ENCODE measurements around the gene DPPA3. TPM values are rescaled to one million over a fixed set of nuclear protein-coding genes. Genes with fewer than 3 reads are reported as not detected.
A peak's percentile ranks its signal among the peaks of the same experiment; 100 is the strongest.

DPPA3 gene
- total and polyA plus RNA-seq, 2 of the 8 experiments (the other 6 are each of a cell fraction or from before 2014, with no cell fraction given): 0.30 to 1.2 TPM

DNA sequence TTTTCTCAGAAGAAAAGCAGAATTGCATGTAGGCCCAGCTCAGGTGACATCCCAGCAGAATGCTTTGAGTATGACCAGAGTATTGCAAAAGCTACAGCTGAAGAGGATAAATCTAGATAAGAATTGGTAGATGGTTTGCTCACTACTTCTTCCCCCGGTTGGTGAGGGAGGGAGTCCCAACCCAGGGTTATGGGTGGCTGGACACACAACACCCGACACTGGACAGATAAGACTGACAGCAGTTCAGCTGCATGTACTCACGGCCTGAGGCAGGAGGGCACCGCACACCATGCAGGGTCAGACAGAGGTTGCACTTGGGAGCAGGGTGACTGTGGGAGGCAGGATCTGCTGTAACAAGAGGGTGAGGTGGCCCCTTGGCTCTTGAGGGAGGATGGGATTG lies 37.6 kb downstream of the DPPA3 start:
- Histone ChIP-seq H2AK5ac (ENCODE audit: low read depth, low read length) (no peak overlapping the region), H3K56ac (replicated peaks; ENCODE audit: insufficient read length, low read depth, low read length) (no peak overlapping the region), H2BK120ac (replicated peaks; ENCODE audit: low read depth, low read length) (no peak overlapping the region), H3K23ac (ENCODE audit: insufficient read length) (no peak overlapping the region), H3K79me2 (ENCODE audit: control insufficient read depth in 1 of 2, insufficient read depth in 2 of 2, low read length in 2 of 2) (no peaks in the 10 kb centered on the region), H2BK15ac (ENCODE audit: low read length) (peak overlapping the region; percentile 100; the same call in 1 of the 2 replicates), H2BK12ac (ENCODE audit: low read depth, low read length) (peak overlapping the region; percentile 86; the same call in 1 of the 2 replicates), H3K4me2 (ENCODE audit: insufficient read depth in 1 of 2, low read depth in 2 of 2, low read length in 2 of 2) (no peak overlapping the region), H3K4me3 (ENCODE audit: extremely low read depth in 1 of 4, insufficient read depth in 2 of 4, low read depth in 3 of 4, low read length in 4 of 4) (no peak overlapping the region), H3K9ac (replicated peaks in 1 of 4; ENCODE audit: extremely low read depth in 1 of 4, low read depth in 3 of 4, low read length in 3 of 4) (no peak overlapping the region), H3K4me1 (replicated peaks in 1 of 4; ENCODE audit: control insufficient read depth in 3 of 4, insufficient read depth in 4 of 4, low read length in 3 of 4) (peaks cover 0 to 3% (median 0%) of the 10 kb centered on the region in 4 experiments; a peak in 1 of 7 replicates), H3K14ac (ENCODE audit: insufficient read length) (no peak overlapping the region), H3K18ac (ENCODE audit: extremely low read depth, low read length) (peak overlapping the region; percentile 55; the same call in 1 of the 2 replicates), H4K8ac (ENCODE audit: extremely low read depth, insufficient read depth, low read length) (no peak overlapping the region), H2BK5ac (ENCODE audit: low read depth, low read length) (0 out of 2 replicates have a peak overlapping the region, but pooled peaks have one; percentile 8), H3K27ac (ENCODE audit: low read depth, low read length) (no peak overlapping the region), H3K4ac (replicated peaks; ENCODE audit: insufficient read length, low read depth, low read length) (no peak overlapping the region), H3K9me3 (ENCODE audit: insufficient read depth in 2 of 2, low read depth in 1 of 2, low read length in 1 of 2) (peaks cover 2 to 4% of the 10 kb centered on the region in 2 experiments; a peak in 3 of 4 replicates), H3K79me1 (ENCODE audit: low read depth, low read length) (no peaks in the 10 kb centered on the region), H4K20me1 (replicated peaks in 1 of 2; ENCODE audit: control insufficient read depth in 1 of 2, insufficient read depth in 2 of 2, low read length in 2 of 2) (no peaks in the 10 kb centered on the region), H3K27me3 (replicated peaks in 1 of 4; ENCODE audit: control insufficient read depth in 3 of 4, extremely low read depth in 1 of 4, insufficient read depth in 3 of 4, low read length in 3 of 4) (no peaks in the 10 kb centered on the region), H3K23me2 (ENCODE audit: low read depth, low read length) (no peaks in the 10 kb centered on the region), H2BK20ac (ENCODE audit: low read length) (0 out of 2 replicates have a peak overlapping the region, but pooled peaks have one; percentile 1), H4K5ac (ENCODE audit: insufficient read length, low read depth, low read length) (no peak overlapping the region), H3K36me3 (ENCODE audit: control insufficient read depth in 2 of 4, insufficient read depth in 4 of 4, low read length in 3 of 4) (no peaks in the 10 kb centered on the region), H4K91ac (replicated peaks; ENCODE audit: insufficient read length, low read length) (no peak overlapping the region), H2AFZ (ENCODE audit: low read length) (no peak overlapping the region)
- 98% methylated on average over 4 of the region's 4 CpGs; no CpG with 5 or more reads in 1 of the 2 experiments for WGBS, 2 experiments (ENCODE audit: extremely low coverage in 1 of 2, insufficient coverage in 1 of 2, insufficient read length in 1 of 2, insufficient replicate concordance in 2 of 2, low coverage in 1 of 2, low lambda C conversion rate in 2 of 2, missing lambda C conversion rate in 1 of 2)
- CTCF ChIA-PET (ENCODE audit: partially characterized antibody): interaction anchor here (0.6 to 1.0 kb wide), 2 partner anchors 11 to 81 kb away, joined by 3 to 4 read pairs; no protein-coding TSS in a partner anchor
- DNase-seq (ENCODE audit: low read depth in 1 of 2, low spot score in 2 of 2): no peak
- no peak for FAIRE-seq
- POLR2A ChIA-PET (ENCODE audit: partially characterized antibody): no interaction called here
- TF ChIP-seq CBX8 (IDR thresholded peaks at IDR 0.05; ENCODE audit: borderline replicate concordance, low read depth, low read length): no peak
- TF ChIP-seq, protein P1, sequence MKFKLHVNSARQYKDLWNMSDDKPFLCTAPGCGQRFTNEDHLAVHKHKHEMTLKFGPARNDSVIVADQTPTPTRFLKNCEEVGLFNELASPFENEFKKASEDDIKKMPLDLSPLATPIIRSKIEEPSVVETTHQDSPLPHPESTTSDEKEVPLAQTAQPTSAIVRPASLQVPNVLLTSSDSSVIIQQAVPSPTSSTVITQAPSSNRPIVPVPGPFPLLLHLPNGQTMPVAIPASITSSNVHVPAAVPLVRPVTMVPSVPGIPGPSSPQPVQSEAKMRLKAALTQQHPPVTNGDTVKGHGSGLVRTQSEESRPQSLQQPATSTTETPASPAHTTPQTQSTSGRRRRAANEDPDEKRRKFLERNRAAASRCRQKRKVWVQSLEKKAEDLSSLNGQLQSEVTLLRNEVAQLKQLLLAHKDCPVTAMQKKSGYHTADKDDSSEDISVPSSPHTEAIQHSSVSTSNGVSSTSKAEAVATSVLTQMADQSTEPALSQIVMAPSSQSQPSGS (IDR thresholded peaks at IDR 0.05; ENCODE audit: low read length): no peak
- TF ChIP-seq ASH2L (IDR thresholded peaks at IDR 0.05; ENCODE audit: low read length): no peak
- TF ChIP-seq TAF1 (IDR thresholded peaks at IDR 0.05; ENCODE audit: low read depth, low read length): no peak
- TF ChIP-seq CBX5 (IDR thresholded peaks at IDR 0.05; ENCODE audit: low read depth, low read length): no peak
- no peak for TF ChIP-seq EGR1 (IDR thresholded peaks at IDR 0.05; ENCODE audit: borderline replicate concordance, low read depth, low read length)
- TF ChIP-seq RFX5 (IDR thresholded peaks at IDR 0.05; ENCODE audit: borderline replicate concordance, low read depth, low read length): no peak
- TF ChIP-seq CEBPB (IDR thresholded peaks at IDR 0.05; ENCODE audit: low read depth, low read length): no peak
- TF ChIP-seq SP1 (IDR thresholded peaks at IDR 0.05; ENCODE audit: low read depth, low read length): no peak
- no peak for TF ChIP-seq SRF (IDR thresholded peaks at IDR 0.05; ENCODE audit: low read depth, low read length)
- no peak for TF ChIP-seq RBBP5 (IDR thresholded peaks at IDR 0.05; ENCODE audit: borderline replicate concordance, low read depth, low read length)
- TF ChIP-seq KDM1A (IDR thresholded peaks at IDR 0.05; ENCODE audit: borderline replicate concordance, low read length): no peak
- TF ChIP-seq SIRT6 (IDR thresholded peaks at IDR 0.05; ENCODE audit: low read length): no peak
